ENCODE measurements around the gene ZBTB17.

GRCh38 chr1:15946571-15947381 lies 29.1 kb downstream of the ZBTB17 start:
- TF ChIP-seq FOXK1 (CRISPR knock-in tag; IDR thresholded peaks at IDR 0.05) = no peak
- no peak for TF ChIP-seq FOXP1 (CRISPR knock-in tag; IDR thresholded peaks at IDR 0.05; ENCODE audit: borderline replicate concordance)
- no peak for TF ChIP-seq CTCF (IDR thresholded peaks at IDR 0.05)
- TF ChIP-seq MLX (CRISPR knock-in tag; IDR thresholded peaks at IDR 0.05) = no peak

Data from WTC11 (cell line).